ENCODE data around the gene MYL5.

Gene MYL5

GRCh38 chr4:675036-675882 is 917 bp downstream of the MYL5 start:
- DNase-seq = no peak

GRCh38 chr4:675980-676870 is 1.9 kb downstream of the MYL5 start:
- DNase-seq = no peak

DNA sequence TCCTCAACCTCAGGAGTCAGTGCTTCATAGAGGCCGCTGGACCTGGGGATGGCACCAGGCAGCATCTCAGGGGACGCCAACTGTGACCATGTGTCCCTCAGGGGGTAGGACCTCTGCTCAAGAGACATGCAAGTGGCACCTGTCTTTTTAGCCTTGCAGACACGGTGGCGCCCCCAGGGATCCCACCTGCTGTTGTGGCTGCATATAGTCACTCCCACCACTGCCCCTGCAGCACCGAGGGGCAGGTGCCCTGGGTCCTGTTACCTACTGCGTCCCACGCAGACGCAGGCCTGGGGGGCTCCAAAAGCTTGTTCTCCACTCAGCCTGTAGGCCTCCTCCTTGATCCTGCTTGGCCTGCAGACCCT is 2.5 kb downstream of the MYL5 start:
- DNase-seq = no peak

DNA sequence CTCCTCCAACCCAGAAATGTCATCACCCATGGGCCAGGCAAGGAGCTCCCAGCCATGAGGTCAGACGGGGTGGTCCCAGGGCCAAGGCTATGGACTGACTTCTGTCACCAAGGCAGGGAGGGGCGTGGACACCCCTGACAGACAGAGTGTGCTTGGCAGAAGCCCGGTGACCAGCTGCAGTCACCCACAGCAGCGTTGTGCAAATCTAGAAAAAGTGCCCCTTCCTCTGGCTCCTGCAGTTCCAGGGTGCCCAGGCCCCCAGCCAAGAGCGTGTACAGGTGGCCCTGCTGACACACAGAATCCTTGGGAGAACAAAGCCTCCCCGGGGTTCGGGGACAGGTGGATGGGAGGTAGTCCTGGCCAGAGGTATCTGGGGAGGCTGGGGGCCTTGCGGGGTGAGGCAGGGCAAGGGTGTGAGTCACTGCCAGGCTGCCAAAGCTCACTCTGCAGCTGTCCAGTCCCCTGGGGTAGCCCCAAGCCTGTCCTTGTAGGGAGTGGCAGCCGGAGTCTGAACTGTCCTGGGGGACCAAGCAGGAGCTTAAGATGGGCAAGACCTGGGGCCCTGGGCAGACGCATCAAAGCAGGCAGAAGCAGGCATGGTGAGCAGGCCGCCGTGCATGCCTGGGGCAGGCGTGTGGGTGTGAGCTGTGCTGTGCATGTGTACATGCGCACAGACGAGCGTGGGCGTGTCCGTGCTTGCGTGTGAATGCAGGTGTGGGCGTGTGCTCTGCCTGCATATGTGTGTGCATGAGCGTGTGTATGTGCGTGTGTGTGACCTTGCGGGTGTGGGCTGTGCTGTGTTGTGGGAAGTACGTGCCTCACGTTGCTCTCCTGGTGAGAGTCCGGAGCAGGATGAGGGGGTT is 3.3 kb downstream of the MYL5 start:
- DNase-seq = no peak

DNA sequence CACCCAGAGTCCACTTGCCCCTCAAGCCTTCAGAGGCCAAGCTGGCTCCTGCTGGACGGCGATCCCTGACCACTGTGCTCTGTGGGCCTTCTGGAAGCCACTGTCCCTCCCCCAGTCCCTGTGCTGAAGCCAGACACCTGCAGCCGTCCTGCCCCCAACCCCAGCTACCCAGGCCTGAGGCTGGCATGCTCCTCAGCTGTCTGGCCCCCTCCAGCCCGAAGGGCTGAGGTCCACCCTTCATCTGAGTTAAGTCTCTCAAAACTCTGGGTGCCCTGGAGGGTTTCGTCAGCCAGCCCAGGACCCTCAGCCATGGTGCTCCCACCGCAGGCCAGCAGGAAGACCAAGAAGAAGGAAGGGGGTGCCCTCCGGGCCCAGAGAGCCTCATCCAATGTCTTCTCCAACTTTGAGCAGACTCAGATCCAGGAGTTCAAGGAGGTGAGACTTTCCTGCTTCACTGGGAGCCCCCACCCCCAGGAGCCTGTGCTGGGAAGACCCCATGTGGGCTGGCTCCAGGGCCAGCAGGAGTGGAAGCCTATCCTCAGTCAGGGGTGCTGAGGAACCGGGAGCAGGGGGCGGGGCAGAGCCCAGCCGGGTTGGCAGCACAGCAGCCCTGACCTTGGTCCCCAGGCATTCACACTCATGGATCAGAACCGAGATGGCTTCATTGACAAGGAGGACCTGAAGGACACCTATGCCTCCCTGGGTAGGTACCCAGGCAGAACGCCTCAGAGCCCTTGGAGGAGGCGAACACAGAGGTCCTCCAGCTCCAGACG is 4.2 kb downstream of the MYL5 start:
- no peak for DNase-seq

DNA sequence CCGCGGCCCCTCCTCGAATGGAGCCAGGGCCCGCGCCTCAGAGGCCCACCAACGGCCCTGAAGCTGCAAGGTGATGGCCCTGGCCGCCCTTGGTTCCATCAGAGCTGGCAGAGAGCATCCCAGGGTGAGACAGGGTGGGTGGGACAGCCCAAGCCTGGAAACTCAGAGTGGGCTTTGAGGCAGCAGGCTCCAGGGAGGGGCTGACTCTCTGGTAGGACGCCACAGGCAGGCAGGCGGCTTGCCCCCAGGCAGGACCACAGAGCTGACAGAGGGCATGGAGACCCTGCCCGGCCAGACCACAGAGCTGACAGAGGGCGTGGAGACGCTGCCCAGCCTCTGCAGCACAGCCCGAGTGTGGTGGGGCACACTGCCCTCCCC is 4.8 kb downstream of the MYL5 start:
- no peak for DNase-seq

- no peak for DNase-seq
These were observed 5.3 kb downstream of the MYL5 start for GRCh38 chr4:679629-680028.

DNA sequence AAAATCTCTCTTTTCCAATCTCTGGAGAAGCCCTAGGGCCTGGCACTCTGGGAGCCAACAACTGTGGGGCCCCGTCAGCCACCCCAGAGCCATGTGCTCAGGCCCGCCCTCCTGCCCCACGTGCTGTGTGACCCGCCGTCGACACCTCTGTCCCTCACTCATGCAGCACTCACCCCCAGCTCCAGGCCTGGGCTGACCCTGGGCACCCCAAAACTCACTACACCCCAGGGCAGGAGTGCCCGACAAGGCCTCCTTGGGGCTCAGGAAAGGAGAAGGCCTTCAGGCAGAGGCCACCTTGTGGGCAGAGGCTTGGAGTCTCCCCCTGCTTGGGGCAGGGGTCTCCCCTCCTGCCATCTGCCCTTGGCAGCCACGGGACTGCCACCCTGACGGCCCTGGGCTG is 5.7 kb downstream of the MYL5 start:
- no peak for DNase-seq

DNA sequence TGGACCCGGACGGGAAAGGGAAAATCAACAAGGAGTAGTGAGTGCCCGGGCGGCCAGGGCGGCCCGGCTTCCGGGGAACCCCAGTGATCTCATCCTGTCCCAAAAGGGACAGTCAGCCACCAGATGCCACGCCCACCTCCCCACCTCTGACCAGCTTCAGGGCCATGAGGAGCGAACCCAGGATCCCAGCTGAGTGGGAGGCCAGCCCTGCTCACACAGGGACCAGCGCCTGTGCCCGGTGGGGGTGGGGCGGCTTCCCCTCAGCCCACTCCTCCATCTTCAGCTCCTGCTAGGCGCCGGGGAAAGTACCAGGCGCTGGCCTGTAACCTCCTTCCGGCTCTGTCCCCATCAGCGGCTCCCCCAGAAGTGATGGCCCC is 6.2 kb downstream of the MYL5 start:
- DNase-seq = no peak

GRCh38 chr4:680928-681645 is 6.7 kb downstream of the MYL5 start:
- no peak for DNase-seq

DNA sequence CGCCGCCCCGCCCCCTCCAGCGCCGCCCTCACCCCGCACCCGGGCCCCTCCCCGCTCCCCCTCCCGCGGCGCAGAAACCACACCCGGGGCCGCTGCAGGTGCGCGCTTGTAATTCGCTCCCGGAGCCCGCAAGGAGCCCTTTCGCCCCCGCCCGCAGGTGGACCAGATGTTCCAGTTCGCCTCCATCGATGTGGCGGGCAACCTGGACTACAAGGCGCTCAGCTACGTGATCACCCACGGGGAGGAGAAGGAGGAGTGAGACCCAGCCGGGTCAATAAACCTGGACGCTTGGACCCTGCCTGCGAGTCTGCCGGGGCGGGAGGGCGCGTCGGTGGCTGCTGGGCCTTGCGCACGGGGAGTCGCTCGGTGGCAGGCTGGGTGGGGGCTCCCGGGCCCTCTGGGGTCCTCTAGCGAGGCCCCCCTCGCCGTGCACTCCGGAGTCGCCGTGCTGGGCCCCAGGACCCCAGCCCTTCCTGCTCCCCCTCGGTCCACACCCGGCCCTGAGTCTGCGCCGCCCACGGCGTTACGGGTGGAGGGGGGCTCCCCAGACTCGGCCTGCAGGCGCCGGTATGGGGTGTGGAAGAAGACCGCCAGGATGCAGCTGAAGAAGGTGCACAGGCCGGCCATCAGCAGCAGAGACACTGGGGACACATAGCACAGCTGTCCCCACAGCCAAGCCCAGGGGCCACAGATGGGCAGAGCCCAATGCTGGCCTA is 7.6 kb downstream of the MYL5 start:
- no peak for DNase-seq

GRCh38 chr4:682490-683172 is 8.3 kb downstream of the MYL5 start:
- DNase-seq = no peak

DNA sequence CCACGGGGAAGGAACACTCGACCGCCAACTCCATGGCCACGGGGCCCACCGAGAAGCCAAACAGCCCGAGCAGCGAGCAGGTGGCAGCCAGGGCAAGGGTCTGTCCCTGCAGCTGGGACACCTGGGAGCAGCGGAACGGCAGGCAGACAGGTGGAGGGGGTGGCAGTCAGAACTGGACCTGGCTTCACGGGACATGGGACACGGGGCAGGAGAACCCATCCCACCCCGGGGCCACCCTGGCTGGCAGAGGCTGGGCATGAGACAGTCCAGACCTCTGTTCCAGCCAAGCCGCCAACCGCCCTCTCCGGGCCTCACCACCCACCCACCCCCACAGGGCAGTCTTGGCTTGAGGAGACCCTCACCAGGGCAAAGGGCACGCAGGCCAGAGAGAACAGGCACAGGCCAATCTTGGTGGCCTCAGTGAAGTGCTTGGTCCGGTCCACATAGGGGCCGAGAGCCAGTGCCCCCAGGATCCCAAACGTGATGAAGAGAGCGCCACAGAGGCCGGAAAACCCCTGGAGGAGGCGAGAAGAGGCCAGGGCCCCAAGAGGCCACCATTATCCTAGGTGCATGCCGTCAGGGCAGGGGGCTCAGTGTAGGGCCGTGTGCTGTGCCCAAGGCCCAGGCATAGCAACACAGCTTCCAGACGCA is 9.0 kb downstream of the MYL5 start:
- no peak for DNase-seq

DNA sequence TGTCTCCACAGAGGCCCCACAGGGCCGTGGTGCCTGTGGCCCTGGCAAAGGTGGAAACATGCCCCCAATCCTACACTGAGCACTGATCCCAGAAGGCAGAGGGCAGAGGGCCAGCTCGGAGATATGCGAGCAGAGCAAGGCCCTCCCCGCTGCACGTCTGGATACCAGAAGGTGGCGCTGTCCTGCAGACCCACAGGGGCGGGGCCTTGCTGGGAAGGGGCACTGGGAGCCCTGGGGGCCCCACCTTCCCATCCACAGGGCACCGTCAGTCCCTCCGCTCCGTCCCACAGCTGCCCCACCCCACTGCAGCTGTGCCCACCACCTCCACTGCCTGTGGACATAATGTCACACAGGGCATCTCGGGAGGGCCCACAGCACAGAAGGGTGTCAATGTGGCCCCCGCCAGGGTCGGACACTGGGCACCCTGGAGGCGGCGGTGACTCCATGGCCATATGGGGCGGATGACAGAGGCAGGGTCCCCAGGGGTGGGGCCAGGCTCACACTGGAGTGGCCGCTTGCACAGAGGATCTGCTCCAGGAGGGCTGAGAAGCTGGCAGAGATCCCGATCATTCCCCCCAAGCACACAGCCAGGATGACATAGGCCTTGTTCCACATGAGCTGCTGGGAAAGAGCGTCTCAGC is 9.8 kb downstream of the MYL5 start:
- DNase-seq = peak; percentile 15

DNA sequence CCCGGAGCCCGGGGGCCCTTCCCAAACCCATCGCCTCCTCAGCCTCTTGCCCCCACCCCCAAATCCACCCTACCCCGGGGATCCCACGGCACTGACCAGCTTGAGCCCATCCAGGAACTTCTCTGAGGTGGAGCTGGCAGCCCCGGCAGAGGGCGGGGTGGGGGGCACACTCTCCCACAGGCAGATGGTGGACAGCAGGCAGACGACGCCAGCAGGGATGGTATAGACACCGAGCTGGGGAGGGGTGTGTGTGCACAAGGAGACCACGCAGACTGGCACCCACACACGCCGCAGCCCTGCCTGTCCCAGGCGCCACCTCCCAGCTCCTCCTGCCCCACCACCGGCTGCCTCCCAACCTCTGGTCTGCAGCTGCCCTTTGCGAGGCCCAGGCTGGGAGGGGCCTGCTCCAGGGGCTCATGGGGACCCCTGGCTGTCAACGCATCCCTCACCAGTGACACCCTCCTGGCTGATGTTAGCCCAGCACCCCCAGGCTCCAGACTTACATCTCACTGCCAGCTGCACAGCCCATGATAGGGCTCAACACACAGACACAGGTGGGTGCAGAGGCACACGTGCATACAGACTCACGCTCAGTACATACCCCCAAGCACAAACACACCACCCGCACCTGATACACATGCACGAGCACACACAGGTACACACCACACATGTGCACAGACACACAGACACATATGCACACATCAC is 10.4 kb downstream of the MYL5 start:
- no peak for DNase-seq

DNA sequence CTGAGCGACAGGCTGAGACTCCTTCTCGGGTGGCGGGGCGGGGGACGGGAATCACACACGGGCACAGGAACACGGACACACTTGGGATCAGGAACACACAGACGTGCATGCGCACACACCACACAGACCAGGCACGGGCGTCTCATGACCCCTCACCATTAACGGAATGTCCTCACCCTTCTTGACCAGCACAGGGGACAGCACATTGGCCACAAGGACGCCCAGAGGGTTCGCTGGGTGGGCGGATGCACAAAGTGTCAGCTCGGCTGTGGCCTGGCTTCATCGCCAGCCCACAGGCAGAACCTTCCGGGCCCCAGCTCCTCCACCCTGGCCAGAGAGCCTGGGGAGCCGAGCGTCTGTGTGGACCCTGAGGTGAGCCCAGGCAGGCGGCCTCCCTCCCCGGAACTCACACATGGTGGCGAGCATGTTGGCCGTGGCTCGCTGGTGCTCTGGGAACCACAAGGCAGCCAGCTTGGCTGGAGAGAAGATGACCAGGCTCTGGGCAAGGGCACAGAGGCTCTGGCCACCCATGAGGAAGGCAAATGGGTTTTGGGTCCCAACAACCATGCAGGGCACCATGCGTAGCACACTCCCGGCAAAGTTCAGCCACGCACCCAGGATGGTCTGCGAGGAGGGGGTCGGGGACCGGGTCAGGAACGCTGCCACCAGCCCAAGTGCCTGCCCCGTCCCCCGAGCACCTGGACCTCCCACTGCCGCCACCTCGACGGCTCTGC is 11.5 kb downstream of the MYL5 start:
- no peak for DNase-seq

- no peak for DNase-seq
These were observed 12.2 kb downstream of the MYL5 start for GRCh38 chr4:686413-687040.
